HG02642 (cell line): ENCODE data around the gene KTN1.

Experiments
- ATAC-seq: cut with Tn5 transposase; IDR thresholded peaks from one replicate; pipeline ENCODE4 v1.9.1; 2021; ENCODE audit warnings: mild to moderate bottlenecking; ENCODE audit not compliant: unreplicated experiment, poor library complexity

KTN1 gene

DNA sequence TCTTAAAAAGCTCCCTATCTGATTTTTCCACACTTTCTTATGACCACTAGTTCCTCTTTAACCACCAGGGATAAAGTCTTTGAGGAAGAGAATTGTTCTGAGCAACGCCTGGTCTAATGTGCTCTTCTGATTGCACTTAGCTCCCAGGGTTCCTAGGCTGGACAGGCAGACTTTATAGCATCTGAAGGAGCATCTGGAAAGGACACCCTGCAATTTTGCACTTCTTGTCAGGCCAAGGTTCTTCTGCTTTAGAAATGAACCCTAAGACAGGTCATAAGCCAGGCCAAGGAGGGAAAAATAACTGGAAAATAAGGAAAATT is 126.3 kb downstream of the KTN1 start:
- ATAC-seq: no peak

DNA sequence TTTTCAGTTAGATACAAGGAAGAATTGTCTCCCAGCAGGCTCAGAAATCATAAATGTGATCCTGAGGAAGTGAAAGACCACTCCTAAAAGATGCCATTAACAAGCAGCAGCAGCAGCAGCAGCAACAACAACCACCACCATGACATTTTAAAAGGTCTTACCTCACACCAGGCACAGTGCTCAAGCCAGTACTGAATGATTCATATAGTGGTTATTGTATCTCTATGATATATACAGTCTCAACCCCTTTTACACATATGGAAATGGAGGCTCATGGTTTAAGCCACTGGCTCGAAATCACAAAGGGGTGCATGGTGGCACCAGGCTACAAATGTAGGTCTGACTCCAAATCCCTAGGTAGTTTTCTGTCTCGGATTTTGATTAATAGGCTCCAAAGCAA is 126.9 kb downstream of the KTN1 start:
- no peak for ATAC-seq

DNA sequence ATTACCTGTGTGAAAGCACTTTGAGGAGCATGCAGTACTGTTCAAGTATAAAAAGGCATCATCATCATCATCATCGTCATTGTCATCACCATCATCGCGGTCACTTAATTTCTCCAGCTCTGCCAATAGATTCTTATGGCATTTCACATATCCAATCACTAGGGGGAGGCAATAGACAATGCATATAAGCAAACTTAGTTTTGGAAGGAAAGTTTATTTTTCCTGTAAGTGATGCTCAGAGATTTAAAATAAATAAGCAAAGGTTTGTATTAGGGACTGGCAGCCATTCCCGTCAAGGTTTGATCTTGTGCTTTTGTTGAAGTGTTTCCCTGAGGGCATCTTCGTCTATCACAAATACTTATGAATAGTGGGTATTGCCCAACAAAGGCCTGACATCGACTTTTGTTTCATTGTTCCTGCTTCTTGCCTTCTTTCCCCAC is 127.4 kb downstream of the KTN1 start:
- no peak for ATAC-seq

DNA sequence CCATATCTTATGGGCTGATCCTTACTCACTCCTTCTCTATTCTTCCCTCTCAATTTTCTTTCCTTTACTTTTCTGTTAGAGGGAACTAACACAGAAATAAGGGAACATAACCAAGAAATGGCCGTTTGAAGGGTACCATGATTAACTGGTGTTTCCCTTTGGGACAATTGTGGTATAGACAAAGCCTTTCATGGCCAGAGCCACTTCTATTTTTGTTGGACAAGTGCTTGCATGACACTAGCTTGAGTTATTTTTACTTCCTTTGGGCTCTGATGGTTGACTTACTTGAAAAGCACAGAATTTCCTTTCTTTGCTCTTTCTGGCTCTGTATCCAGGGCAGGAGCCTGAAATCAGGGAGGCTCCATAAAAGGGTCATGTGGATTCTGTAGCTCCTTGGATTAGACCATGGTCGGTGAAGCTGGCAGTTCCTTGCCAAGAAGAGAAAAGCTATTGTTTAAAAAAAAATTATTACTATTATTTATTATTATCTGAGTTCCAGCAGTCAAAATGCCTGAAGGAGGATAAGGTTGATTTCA is 130.6 kb downstream of the KTN1 start:
- no peak for ATAC-seq

DNA sequence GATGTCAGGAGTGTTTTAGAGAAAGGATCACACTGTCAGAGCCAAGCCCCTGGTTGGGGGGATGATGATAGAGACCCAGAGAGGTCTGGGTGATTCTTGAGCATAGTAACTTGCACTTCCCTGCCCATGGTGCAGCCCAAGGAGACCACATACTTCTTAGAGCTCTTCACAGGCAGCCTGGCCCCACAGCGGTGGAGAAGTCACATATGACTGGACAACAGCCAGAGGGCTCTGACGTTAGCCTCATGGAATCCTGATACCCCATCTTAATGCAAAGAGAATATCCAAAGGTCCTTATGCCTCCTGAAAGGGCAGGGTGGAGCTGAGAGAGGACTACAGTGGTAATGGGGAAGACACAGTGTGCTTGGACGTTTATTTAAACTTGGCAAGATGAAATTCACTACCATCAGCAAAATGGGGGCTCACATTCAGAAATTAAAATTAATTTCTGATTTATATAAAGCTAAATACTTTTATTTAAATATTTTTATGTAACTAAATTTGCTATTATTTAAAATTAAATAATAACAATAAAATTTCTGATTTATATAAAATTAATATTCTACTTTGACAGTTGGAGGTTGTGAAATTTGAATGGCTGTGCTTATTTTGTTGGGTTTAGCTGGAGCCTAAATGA is 131.3 kb downstream of the KTN1 start:
- no peak for ATAC-seq

DNA sequence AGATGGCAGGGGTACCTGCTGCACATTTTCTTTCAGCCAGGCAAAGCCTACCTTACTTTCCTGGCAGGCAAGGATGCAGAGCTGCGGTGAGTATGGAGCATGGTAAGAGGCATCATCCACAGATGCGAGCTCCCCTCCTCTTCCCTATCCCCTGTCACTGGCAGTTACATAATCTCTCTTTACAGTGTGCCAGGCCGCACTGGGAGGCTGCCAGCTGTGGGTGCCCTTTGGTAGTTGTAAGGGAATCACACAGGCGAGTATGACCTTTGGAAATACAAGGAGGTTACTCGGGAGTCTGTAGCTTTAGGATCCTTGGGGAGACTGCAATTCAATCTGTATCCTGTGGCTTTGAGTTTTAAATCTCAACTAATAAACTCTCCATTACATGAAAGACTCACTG is 132.5 kb downstream of the KTN1 start:
- ATAC-seq: no peak

DNA sequence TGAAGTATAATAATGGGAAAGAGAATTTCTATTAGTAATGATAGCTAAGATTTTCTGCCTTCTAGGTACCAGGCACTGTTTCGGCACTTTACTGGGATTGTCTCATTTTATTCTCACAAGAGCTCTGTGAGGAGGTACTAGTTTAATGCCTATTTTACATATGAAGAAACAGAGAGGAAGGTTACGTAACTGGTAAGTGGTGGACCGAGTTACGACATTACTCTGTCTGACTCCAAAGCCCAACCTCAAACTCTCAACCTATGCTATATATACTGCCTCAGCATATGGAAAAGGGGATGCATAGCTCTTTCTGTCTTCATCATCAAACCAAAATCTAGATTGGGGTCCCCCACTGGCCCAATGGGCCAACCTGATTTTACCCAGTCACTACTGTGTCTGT is 133.5 kb downstream of the KTN1 start:
- no peak for ATAC-seq

DNA sequence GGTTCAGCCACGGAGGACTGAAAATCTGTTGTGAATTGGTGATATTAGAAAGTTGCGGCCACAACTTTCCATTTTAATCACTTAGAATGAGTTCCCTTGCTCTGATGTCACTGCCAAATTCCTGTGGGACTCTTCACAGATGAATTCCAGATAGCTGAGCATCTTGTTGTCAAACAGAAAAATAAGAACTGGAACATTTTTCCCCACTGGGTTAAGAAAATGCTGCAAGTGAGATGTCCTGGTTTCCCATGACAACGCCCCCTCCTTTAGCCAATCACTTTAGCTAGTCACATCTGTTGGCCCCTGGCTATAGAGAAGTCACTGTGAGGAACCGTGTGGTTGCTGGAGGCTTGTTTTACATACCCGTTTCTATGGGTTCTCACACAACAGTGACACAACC is 135.9 kb downstream of the KTN1 start:
- peak; percentile 78 for ATAC-seq

DNA sequence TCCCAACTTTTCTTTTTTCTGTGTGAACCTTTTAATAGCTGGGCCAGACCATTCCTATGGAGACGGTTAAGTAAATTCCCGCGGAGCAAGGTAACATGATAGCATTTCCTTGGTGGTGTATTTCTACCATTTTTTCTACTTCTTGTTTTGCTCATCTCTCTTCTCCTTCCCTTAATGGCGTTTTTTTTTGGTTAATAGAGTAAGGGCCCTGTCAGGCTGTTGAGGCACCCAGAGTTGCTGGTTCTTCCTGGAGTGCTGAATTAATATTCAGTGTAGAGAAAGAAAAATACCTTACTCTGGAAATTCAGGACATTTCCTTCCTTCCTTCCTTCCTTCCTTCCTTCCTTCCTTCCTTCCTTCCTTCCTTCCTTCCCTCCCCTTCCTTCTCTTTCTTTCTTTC is 137.6 kb downstream of the KTN1 start:
- ATAC-seq: no peak

DNA sequence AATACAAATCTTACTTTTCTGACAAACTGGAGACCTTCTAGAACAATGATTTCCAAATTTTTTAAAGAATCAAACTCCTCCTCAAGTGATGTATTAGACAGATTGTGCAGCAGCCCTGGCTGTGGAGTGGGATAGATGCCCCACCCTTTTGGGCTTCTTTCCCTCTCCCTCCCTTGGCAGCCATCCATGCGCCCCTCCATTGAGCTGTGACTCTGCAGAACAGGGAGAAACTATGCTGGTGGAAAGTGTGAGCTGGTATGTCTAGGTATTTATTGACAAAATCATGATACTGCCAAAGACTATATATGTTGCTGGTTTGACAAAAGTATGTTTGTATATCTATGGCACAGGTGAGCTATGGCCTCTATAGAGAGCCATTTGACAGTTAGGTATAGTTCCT is 138.5 kb downstream of the KTN1 start:
- no peak for ATAC-seq

DNA sequence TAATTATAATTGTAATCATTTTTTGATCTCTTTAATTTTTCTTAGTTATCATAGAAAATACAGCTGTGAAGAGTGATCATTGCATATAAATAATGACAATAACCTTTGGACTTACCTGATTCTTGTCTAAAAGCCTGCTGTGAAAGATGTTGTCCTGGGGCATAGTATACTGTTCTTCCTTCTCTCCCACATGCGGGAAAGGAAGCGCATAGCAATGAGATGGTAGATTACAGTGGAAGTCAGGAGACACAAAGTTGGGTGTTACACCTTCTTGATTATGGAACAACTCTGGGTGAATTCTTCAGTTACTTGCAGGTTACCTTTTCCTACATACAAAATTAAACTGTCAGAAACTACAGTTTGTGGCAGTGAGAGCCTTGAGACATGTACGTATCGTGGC is 140.8 kb downstream of the KTN1 start:
- no peak for ATAC-seq

DNA sequence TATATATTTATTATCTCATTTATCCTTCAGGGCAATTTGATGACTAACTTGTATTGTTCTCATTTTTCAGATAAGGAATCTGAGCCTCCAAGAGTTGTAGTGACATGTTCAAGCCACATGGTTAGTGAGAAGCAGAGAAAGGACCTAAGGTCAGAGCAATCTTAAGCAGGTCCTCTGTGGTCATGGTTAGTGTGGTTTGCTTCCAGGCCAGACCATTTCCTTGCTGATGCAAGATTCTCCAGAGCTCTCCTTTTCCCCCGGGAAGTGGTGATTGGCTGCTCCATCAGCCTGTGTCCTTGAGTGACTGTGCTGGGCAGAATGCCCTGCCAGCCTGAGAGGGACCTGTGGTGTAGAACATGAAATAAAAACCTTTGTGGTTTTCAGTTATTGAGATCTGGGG is 141.3 kb downstream of the KTN1 start:
- ATAC-seq: no peak

DNA sequence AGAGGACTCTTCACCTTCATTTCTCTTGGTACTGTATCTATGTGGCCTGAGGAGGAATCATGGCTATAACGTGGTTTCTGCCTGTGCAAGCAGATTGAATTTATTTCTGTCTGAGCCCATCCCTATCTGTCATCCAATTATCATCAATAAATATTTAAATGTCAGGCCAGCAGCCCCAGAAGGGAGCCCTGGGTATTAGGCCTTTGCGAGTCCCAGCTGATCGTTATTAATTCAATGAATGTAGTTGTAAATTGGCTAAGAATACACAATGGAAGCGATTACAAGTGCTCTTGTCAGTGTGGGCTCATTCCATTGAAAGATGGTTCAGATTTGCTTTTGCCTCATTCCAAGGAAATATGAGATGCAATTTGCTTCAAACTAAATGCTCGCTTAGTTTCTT is 142.0 kb downstream of the KTN1 start:
- ATAC-seq: no peak

DNA sequence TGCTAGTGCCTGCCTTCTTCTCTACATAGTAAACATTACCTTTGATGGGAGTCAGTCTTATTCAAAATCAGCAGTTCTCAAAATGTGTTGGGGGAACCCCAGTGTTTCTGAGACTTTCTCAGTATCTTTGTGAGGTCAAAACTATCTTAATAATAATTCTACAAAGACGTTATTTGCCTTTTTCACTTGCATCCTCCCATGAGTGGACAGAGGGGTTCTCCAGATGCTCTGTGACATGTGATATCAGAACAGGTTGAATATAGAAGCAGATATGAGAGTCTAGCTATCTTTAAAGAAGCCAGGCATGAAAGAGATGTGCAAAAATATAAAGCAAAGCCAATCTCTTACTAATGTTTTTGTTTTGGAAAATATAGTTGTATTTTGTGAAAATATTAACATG is 144.7 kb downstream of the KTN1 start:
- no peak for ATAC-seq

DNA sequence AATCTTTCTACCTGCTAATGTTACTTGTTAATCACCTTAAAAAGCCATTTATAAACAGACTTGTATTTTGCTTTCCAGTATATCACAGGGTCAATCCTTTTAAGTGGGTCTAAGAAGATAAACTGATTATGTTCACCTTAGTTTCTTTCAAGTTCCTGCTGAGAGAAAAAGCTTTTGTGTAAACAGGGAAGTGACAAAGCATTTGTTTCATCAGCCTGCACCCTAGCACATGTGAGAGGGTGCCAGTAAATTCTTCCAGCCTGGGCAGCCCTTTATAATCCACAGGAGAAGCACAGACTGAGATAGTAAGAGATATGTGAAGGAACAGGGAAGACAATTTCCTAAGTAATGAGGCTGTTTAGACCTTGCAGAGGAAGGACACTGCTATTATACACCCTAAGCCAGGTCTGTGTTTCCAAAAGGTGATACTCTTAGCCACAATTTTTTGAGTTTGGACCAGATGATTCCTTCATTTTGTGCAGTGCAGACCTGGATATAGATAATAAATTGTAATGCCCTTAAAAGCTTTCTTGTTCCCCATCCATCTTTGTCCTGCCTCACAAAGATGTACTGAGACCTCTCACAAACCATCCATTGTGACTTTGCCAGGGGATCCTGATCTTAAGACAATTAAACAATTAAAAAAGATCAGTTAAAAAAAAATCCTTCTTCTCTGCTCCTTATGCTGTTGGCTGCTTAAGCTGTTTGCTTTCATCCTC is 150.7 kb downstream of the KTN1 start:
- no peak for ATAC-seq

DNA sequence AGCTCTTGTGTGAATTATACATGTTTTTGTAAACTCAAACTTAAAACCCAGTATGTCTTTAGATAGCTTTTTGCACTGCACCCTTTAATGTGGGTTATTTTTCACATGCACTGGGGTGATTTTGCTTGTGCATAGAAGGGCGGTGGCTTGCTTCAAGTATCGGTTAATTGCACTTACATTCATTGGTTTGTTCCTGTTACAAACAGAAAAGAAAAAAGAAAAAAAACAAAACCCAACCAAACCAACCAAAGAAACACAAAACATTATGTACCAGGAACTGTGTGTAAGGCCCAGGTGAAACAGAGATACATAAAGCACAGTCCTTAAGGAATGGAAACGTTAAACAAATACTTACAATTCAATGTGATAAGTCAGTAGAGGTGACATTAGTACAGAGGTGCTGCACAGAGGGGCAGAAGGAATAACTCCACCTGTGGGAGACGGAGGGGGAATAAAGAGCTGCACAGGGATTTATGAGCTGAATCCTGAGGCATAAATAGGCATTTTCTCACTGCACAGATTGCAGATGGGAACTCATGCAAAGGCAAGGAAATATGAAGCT is 151.4 kb downstream of the KTN1 start:
- ATAC-seq: no peak

DNA sequence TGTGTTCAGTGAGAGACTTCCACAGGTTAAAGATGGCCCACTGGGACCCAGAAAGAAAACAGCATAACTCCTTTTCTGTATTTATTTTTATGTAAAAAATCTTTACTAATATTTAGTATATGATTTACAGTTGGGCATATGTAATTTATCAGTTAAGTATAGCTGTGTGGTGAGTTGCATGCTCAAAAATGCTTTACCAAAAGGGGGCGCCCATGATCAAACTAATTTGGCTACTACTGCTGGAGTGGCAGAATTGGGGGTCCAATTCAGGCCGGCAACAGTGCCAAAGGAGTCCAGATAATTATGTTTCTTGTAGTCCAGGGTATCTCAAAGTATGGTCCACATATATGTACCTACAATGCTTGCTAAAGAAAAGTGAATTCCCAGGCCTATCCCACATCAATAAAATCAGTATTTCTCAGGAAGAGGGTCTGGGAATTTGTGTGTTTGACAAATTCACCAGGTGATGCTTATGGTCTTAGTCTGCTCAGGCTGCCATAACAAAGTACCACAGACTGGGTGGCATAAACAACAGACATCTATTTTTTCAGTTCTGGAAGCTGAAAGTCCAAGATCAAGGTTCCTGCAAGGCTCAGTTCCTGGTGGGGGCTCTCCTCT is 152.0 kb downstream of the KTN1 start:
- no peak for ATAC-seq

DNA sequence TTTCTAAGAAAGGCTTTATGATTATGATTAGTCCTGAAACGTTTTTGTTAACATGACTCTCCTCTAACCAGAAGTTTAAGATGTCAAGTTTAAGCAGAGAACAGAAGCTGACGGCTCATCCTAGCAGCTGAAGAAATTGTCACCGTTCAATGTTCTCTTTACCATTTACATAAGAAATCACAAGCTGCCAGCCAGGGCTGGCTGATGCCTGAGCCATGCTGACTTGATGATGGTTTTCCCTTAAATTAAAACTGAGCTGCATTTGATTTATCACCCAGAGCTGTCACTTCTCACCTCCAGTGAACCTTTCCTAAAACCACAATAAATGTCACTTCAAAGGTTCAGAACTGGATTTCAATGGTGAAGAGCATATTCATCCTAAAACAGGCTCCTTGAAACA is 153.6 kb downstream of the KTN1 start:
- no peak for ATAC-seq
